HG02678 (cell line): ENCODE results near the gene FBH1.
A peak's percentile ranks its signal among the peaks of the same experiment; 100 is the strongest.
"Not testable (repeated sequence)": the region's sequence is repeated elsewhere in the genome, so short reads cannot be mapped to it uniquely, and the experiment has no call there.

Experiments used
- ATAC-seq: cut with Tn5 transposase; IDR thresholded peaks from one replicate; pipeline ENCODE4 v1.9.1; 2021; ENCODE audit warnings: mild to moderate bottlenecking, moderate library complexity; ENCODE audit not compliant: unreplicated experiment

The FBH1 gene

DNA sequence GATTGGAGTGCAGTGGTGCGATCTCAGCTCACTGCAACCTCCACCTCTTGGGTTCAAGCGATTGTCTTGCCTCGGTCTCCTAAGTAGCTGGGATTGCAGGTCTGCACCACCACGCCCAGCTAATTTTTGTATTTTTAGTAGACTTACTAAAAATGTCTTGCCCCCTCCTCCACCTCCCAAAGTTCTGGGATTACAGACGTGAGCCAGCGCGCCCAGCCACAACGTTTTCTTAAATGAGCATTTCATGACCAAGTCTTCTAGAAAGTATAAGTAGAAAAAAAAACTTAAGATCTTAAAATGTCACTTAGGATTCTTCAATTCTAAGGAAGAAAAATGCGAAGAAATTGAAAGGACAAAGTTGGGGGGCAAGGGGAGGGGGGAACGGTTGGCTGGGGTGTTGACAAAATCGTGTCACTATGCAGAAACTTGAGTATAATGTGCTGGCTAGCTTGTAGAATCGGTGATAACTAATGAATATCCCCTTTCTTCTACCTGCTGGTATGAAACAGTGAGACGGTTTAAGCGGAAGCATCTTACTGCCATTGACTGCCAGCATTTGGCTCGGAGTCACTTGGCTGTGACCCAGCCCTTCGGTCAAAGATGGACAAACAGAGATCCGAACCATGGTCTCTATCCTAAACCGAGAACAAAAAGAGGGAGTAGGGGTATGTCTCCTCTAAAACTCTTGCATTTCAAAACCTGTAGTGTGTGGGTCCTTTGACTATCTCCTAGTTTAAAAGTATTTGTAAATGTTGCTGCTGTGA, 12.7 kb downstream of the FBH1 start:
- no peak for ATAC-seq

- no peak for ATAC-seq
These were observed 13.5 kb downstream of the FBH1 start for GRCh38 chr10:5903563-5903962.

GRCh38 chr10:5904227-5904626, 14.2 kb downstream of the FBH1 start:
- peak; percentile 95 for ATAC-seq

- no peak for ATAC-seq
These were observed 15.9 kb downstream of the FBH1 start for GRCh38 chr10:5905854-5906507.

GRCh38 chr10:5906651-5907050, 16.6 kb downstream of the FBH1 start:
- ATAC-seq, result no peak

DNA sequence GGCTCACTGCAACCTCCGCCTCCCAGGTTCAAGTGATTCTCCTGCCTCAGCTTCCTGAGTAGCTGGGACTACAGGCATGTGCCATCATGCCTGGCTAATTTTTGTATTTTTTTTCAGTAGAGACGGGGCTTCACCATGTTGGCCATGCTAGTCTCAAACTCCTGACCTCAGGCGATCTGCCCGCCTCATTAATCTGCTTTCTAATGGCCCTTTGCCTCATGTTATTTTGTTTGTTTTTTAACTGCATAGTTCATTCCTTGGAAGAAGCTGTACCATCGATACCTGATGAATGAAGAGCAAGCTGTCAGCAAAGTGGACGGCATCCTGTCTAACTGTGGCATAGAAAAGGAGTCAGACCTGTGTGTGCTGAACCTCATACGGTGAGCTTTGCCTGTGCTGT, 18.6 kb downstream of the FBH1 start:
- not testable (repeated sequence) for ATAC-seq

- no peak for ATAC-seq
These were observed 20.5 kb downstream of the FBH1 start for GRCh38 chr10:5910323-5911100.

DNA sequence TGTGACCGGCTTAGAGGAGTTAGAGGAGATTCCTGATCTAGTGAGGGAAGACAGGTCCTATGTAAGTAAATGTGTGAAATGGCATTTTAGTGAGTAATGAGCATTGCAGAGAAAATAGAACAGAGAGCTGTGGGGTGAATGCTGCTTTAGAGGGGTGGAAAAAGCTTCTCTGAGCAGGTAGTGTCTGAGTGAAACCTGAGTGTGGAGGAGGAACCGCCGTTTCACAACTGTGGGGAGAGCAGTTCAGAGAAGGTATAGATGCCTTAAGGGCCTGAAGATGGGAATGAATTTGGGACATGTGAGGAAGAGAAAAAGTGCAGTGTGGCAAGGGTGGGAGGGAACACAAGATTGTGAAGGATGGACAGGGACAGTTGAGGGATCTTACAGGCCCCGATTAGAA, 21.6 kb downstream of the FBH1 start:
- no peak for ATAC-seq

DNA sequence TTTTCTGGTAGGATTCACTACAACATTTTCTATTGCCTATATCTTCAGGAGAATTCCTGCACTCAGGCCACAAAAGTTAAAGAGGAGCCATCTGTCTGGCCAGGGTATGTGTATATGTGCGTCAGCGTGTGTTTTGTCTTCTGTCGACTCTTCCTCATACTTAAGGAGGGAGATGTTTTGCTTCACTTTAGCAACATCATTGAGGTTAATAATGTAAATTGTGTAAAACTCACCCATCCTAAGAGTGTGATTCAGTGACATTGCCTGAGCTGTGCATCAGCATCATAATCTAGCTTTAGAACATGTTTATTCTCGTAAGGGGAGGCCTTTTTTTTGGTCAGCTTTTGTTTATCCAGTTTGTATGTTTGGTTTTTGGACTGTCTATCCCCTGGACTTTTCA, 23.7 kb downstream of the FBH1 start:
- ATAC-seq, result no peak

DNA sequence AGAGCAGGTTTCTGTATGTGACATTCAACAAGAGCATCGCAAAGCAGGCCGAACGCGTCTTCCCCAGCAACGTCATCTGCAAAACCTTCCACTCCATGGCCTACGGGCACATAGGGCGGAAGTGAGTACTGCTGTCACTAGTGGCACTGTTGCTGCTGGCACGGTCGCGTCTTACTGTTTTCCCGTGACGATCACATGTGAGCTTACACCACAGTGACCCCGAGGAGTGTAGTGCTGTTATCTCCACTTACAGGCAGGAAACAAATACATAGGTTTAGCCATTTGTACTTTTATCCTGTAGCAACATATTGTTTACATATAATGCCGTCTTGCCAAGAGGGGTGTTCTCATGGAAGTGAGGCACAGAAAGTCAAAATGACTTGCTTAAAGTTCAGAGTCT, 25.4 kb downstream of the FBH1 start:
- no peak for ATAC-seq

GRCh38 chr10:5917305-5917704, 27.3 kb downstream of the FBH1 start:
- no peak for ATAC-seq

GRCh38 chr10:5918763-5919162, 28.7 kb downstream of the FBH1 start:
- no peak for ATAC-seq

DNA sequence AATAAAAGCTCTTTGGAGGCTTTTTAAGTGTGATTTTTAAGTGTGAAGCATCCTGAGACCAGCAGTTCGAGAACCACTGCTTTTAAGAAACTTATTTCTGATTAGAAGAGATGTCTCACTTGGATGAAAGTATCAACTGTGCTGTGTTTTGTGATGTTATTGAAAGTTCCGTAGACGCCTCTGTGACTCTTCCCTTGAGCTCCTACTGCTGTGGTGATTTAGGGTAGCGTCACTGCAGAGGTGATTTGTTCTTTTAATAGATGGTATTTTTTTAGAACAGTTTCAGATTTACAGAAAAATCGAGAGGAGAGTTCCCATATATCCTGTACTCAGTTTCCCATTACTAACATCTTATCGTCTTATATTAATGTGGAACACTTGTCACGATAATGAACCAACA, 29.5 kb downstream of the FBH1 start:
- ATAC-seq, result no peak

- no peak for ATAC-seq
These were observed 31.7 kb downstream of the FBH1 start for GRCh38 chr10:5921746-5922145.

DNA sequence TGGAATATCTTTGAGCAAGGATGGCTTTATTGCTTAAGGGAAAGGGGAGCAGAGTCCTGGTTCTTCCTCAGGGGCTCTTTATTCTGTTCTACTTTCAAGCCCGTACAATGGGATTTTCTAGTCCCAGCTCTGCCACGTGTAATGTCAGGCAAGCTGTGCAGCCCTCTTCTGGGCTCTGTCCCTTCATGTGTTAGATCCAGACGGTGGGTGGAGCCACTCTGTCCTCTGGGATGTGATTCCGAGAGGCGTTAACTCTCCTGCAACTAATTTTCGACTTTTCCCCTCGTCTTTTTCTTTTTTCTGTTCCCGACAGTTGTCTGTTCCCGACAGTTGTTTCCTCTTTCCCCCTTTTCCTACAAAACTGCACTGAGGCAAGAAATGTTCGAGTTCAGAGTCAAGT, 34.8 kb downstream of the FBH1 start:
- no peak for ATAC-seq

DNA sequence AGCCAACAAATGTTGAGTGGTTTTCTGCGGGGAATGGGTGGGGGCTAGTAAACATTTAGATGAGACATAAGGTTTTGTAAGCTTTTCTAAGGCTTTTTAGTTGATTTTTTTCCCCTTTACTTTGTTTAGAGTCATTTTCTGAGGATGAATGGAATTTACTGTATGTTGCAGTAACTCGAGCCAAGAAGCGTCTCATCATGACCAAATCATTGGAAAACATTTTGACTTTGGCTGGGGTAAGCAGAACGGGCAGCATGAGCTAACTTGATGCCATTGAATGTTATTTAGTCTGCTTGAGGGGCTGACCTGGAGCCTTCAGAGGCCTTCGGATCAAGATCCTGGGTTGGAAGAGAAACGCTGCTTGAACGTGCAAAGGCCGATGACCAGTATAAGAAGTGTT, 37.3 kb downstream of the FBH1 start:
- no peak for ATAC-seq

- no peak for ATAC-seq
These were observed 39.4 kb downstream of the FBH1 start for GRCh38 chr10:5929442-5929841.

DNA sequence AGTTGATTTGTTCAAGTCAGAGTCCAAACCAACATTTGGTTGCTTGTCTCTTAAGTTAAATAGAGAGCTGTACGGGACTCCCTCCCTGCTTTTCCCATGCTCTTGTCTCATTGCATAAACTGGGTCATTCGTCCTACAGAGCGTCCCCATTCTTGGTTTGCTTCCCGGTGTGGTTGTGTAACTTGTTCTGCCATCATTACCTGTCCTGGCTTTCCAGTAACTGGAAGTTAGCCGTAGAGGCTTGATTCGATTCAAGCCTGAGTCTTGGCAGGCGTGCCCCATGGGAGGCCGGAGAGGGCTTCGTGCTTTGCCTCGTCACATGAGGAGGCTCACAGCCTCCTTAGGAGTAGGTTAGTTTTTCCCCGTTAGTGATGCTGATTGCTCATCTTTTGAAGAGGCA, 40.2 kb downstream of the FBH1 start:
- ATAC-seq, result no peak

DNA sequence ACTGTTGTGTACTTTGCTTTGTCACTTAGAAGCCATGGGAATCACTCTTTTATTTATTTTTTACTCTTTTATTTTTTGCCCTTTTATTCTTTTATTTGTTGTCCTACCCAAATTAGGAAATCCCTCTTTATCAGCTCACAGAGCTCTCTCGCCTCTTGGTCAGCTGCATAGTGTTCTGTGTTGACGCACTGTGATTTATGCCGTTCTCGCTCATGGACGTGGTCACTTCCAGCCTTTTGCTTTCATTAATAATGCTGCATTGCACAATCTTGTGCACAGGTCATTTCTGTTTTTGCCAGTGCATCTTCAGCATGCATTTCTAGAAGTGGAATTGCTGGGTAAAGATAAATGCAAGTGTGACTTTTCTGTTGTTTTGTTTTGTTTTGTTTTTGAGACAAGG, 42.3 kb downstream of the FBH1 start:
- ATAC-seq, result no peak

DNA sequence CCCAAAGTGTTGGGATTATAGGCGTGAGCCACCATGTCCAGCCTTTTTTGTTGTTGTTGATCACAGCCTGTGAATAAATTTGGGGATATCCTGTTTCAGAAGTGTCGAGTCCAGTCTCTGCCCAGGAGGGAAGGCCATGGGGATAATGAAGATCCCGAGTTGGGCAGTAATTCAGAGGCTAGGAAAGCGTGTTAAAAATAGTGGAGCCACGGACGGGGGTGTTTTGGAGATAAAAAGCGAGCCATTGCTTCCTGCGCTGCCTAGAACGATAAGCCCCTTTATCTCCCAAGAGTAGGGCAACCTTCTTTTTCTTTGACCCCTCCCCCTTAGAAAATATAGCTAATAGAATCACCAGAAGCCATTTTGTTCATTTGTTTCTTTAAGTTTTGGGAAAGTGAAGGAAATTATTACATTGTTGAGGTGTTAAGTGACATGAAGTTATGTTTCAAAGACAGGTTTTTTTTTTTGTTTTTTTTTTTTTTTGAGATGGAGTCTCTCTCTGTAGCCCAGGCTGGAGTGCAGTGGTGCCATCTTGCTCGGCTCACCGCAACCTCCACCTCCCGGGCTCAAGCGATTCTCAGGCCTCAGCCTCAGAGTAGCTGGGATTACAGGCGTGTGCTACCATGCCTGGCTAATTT, 44.0 kb downstream of the FBH1 start:
- no peak for ATAC-seq

DNA sequence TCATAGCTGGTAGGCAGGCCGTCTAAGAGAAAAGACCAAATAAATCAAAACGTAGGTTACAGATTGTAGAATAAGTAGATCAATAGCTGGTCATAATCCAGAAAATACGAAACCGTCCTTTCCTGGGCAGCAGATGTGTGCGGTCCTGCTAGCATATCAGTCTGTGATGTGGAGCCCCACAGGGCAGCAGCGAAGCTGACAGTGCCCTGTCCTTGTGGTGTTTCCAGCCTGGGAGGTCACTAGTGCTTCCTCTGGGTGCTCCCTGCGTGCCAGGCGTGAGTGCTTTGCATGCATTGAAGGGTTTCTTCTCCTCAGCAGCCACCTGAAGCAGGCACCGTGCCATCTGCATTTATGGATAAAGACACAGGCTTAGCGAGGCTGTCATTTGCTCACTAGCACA, 45.6 kb downstream of the FBH1 start:
- ATAC-seq, result no peak
